Measurements from ENCODE around the gene AUTS2.

Gene AUTS2

GRCh38 chr7:70044064-70044463 is 445.8 kb downstream of the AUTS2 start:
- no peak overlapping the region for H2AFZ ChIP-seq (ENCODE audit: low read depth, low read length)
- no peaks in the 10 kb centered on the region for H3K27me3 ChIP-seq (ENCODE audit: insufficient read depth, low read length)
- H3K4me1 ChIP-seq (ENCODE audit: insufficient read depth, low read length), result peaks cover 34% of the 10 kb centered on the region
- no peaks in the 10 kb centered on the region for H3K36me3 ChIP-seq (ENCODE audit: insufficient read depth, low read length)
- H3K4me3 ChIP-seq (ENCODE audit: low read length), result no peak overlapping the region
- H3K9me3 ChIP-seq (ENCODE audit: low read length), result no peaks in the 10 kb centered on the region

- peaks cover 34% of the 10 kb centered on the region for H3K4me1 ChIP-seq (ENCODE audit: insufficient read depth, low read length)
- H3K36me3 ChIP-seq (ENCODE audit: insufficient read depth, low read length), result no peaks in the 10 kb centered on the region
- no peak overlapping the region for H3K4me3 ChIP-seq (ENCODE audit: low read length)
- H3K9me3 ChIP-seq (ENCODE audit: low read length), result no peaks in the 10 kb centered on the region
- no peaks in the 10 kb centered on the region for H3K27me3 ChIP-seq (ENCODE audit: insufficient read depth, low read length)
- no peak overlapping the region for H2AFZ ChIP-seq (ENCODE audit: low read depth, low read length)
These were observed 446.2 kb downstream of the AUTS2 start for GRCh38 chr7:70044525-70044924.

GRCh38 chr7:70044981-70045380 is 446.7 kb downstream of the AUTS2 start:
- no peak overlapping the region for H3K4me3 ChIP-seq (ENCODE audit: low read length)
- H3K36me3 ChIP-seq (ENCODE audit: insufficient read depth, low read length), result no peaks in the 10 kb centered on the region
- peaks cover 32% of the 10 kb centered on the region for H3K4me1 ChIP-seq (ENCODE audit: insufficient read depth, low read length)
- H3K9me3 ChIP-seq (ENCODE audit: low read length), result no peaks in the 10 kb centered on the region
- no peaks in the 10 kb centered on the region for H3K27me3 ChIP-seq (ENCODE audit: insufficient read depth, low read length)
- no peak overlapping the region for H2AFZ ChIP-seq (ENCODE audit: low read depth, low read length)

GRCh38 chr7:70047384-70047783 is 449.1 kb downstream of the AUTS2 start:
- no peaks in the 10 kb centered on the region for H3K36me3 ChIP-seq (ENCODE audit: insufficient read depth, low read length)
- no peaks in the 10 kb centered on the region for H3K27me3 ChIP-seq (ENCODE audit: insufficient read depth, low read length)
- no peak overlapping the region for H2AFZ ChIP-seq (ENCODE audit: low read depth, low read length)
- peaks cover 10% of the 10 kb centered on the region for H3K4me1 ChIP-seq (ENCODE audit: insufficient read depth, low read length)
- H3K9me3 ChIP-seq (ENCODE audit: low read length), result no peaks in the 10 kb centered on the region
- H3K4me3 ChIP-seq (ENCODE audit: low read length), result no peak overlapping the region

- Histone ChIP-seq H3K4me3 (ENCODE audit: low read length) (no peak overlapping the region), H3K36me3 (ENCODE audit: insufficient read depth, low read length) (no peaks in the 10 kb centered on the region), H3K9me3 (ENCODE audit: low read length) (no peaks in the 10 kb centered on the region), H3K4me1 (ENCODE audit: insufficient read depth, low read length) (peaks cover 4% of the 10 kb centered on the region), H2AFZ (ENCODE audit: low read depth, low read length) (no peak overlapping the region), H3K27me3 (ENCODE audit: insufficient read depth, low read length) (no peaks in the 10 kb centered on the region)
These were observed 449.7 kb downstream of the AUTS2 start for GRCh38 chr7:70047891-70048448.

- Histone ChIP-seq H3K36me3 (ENCODE audit: insufficient read depth, low read length) (no peaks in the 10 kb centered on the region), H3K4me1 (ENCODE audit: insufficient read depth, low read length) (no peaks in the 10 kb centered on the region), H3K27me3 (ENCODE audit: insufficient read depth, low read length) (no peaks in the 10 kb centered on the region), H2AFZ (ENCODE audit: low read depth, low read length) (no peak overlapping the region), H3K4me3 (ENCODE audit: low read length) (no peak overlapping the region), H3K9me3 (ENCODE audit: low read length) (no peaks in the 10 kb centered on the region)
These were observed 453.5 kb downstream of the AUTS2 start for GRCh38 chr7:70051726-70052125.

GRCh38 chr7:70052691-70053090 is 454.4 kb downstream of the AUTS2 start:
- H3K27me3 ChIP-seq (ENCODE audit: insufficient read depth, low read length), result no peaks in the 10 kb centered on the region
- no peaks in the 10 kb centered on the region for H3K4me1 ChIP-seq (ENCODE audit: insufficient read depth, low read length)
- H3K4me3 ChIP-seq (ENCODE audit: low read length), result no peak overlapping the region
- no peaks in the 10 kb centered on the region for H3K36me3 ChIP-seq (ENCODE audit: insufficient read depth, low read length)
- H3K9me3 ChIP-seq (ENCODE audit: low read length), result no peaks in the 10 kb centered on the region
- no peak overlapping the region for H2AFZ ChIP-seq (ENCODE audit: low read depth, low read length)

- Histone ChIP-seq H2AFZ (ENCODE audit: low read depth, low read length) (no peak overlapping the region), H3K4me1 (ENCODE audit: insufficient read depth, low read length) (no peaks in the 10 kb centered on the region), H3K4me3 (ENCODE audit: low read length) (no peak overlapping the region), H3K36me3 (ENCODE audit: insufficient read depth, low read length) (no peaks in the 10 kb centered on the region), H3K27me3 (ENCODE audit: insufficient read depth, low read length) (no peaks in the 10 kb centered on the region), H3K9me3 (ENCODE audit: low read length) (no peaks in the 10 kb centered on the region)
These were observed 455.1 kb downstream of the AUTS2 start for GRCh38 chr7:70053421-70053820.

- H3K36me3 ChIP-seq (ENCODE audit: insufficient read depth, low read length), result no peaks in the 10 kb centered on the region
- H3K4me3 ChIP-seq (ENCODE audit: low read length), result no peak overlapping the region
- H3K27me3 ChIP-seq (ENCODE audit: insufficient read depth, low read length), result no peaks in the 10 kb centered on the region
- H3K4me1 ChIP-seq (ENCODE audit: insufficient read depth, low read length), result no peaks in the 10 kb centered on the region
- H2AFZ ChIP-seq (ENCODE audit: low read depth, low read length), result no peak overlapping the region
- no peaks in the 10 kb centered on the region for H3K9me3 ChIP-seq (ENCODE audit: low read length)
These were observed 455.7 kb downstream of the AUTS2 start for GRCh38 chr7:70053989-70054388.

GRCh38 chr7:70056363-70056762 is 458.1 kb downstream of the AUTS2 start:
- H3K36me3 ChIP-seq (ENCODE audit: insufficient read depth, low read length), result no peaks in the 10 kb centered on the region
- H3K9me3 ChIP-seq (ENCODE audit: low read length), result no peaks in the 10 kb centered on the region
- no peak overlapping the region for H3K4me3 ChIP-seq (ENCODE audit: low read length)
- no peaks in the 10 kb centered on the region for H3K4me1 ChIP-seq (ENCODE audit: insufficient read depth, low read length)
- H2AFZ ChIP-seq (ENCODE audit: low read depth, low read length), result no peak overlapping the region
- H3K27me3 ChIP-seq (ENCODE audit: insufficient read depth, low read length), result no peaks in the 10 kb centered on the region

GRCh38 chr7:70060298-70061068 is 462.2 kb downstream of the AUTS2 start:
- Histone ChIP-seq H3K4me1 (ENCODE audit: insufficient read depth, low read length) (peaks cover 23% of the 10 kb centered on the region), H3K4me3 (ENCODE audit: low read length) (no peak overlapping the region), H3K36me3 (ENCODE audit: insufficient read depth, low read length) (no peaks in the 10 kb centered on the region)

GRCh38 chr7:70063371-70063770 is 465.1 kb downstream of the AUTS2 start:
- Histone ChIP-seq H3K4me3 (ENCODE audit: low read length) (no peak overlapping the region), H3K9me3 (ENCODE audit: low read length) (no peaks in the 10 kb centered on the region), H3K27me3 (ENCODE audit: insufficient read depth, low read length) (no peaks in the 10 kb centered on the region), H2AFZ (ENCODE audit: low read depth, low read length) (no peak overlapping the region), H3K4me1 (ENCODE audit: insufficient read depth, low read length) (peaks cover 23% of the 10 kb centered on the region), H3K36me3 (ENCODE audit: insufficient read depth, low read length) (no peaks in the 10 kb centered on the region)

More at GRCh38 chr7:70060298-70061068, 462.2 kb downstream of the AUTS2 start:
- Histone ChIP-seq H3K27me3 (ENCODE audit: insufficient read depth, low read length) (no peaks in the 10 kb centered on the region), H2AFZ (ENCODE audit: low read depth, low read length) (no peak overlapping the region), H3K9me3 (ENCODE audit: low read length) (no peaks in the 10 kb centered on the region)

- Histone ChIP-seq H3K9me3 (ENCODE audit: low read length) (no peaks in the 10 kb centered on the region), H3K27me3 (ENCODE audit: insufficient read depth, low read length) (no peaks in the 10 kb centered on the region), H3K4me1 (ENCODE audit: insufficient read depth, low read length) (peaks cover 23% of the 10 kb centered on the region), H3K36me3 (ENCODE audit: insufficient read depth, low read length) (no peaks in the 10 kb centered on the region), H3K4me3 (ENCODE audit: low read length) (no peak overlapping the region), H2AFZ (ENCODE audit: low read depth, low read length) (no peak overlapping the region)
These were observed 465.7 kb downstream of the AUTS2 start for GRCh38 chr7:70063927-70064326.

GRCh38 chr7:70066844-70067243 is 468.6 kb downstream of the AUTS2 start:
- Histone ChIP-seq H3K36me3 (ENCODE audit: insufficient read depth, low read length) (no peaks in the 10 kb centered on the region), H3K9me3 (ENCODE audit: low read length) (no peaks in the 10 kb centered on the region), H3K27me3 (ENCODE audit: insufficient read depth, low read length) (no peaks in the 10 kb centered on the region), H3K4me3 (ENCODE audit: low read length) (no peak overlapping the region), H3K4me1 (ENCODE audit: insufficient read depth, low read length) (peaks cover 33% of the 10 kb centered on the region), H2AFZ (ENCODE audit: low read depth, low read length) (no peak overlapping the region)

Measured in neuron (in vitro differentiated cells).